ENCODE measurements around the gene KCNB1. TPM values are rescaled to one million over a fixed set of nuclear protein-coding genes. Genes with fewer than 3 reads are reported as not detected.

The KCNB1 gene
- polyA plus RNA-seq, 1 experiment = 0.13 TPM

DNA sequence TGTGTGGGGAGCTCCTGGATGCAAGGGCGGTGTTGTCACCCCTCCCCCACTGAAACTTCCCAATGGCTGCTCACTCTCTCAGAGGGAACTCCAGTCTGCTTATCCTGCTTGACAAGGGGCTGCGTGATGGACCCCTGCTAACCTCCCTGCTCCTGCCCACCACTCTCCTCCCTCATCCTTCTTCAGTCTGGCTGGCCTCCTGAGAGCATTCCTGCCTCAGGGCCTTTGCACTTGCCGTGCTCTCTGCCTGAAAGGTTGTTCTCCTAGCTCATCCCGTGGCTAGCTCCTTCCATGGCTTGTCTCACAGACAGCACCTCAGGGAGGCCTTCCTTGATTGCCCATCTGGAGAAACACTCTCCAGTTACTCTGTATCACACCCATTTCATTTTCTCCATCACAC, 130.7 kb downstream of the KCNB1 start:
- TF ChIP-seq, protein P1, sequence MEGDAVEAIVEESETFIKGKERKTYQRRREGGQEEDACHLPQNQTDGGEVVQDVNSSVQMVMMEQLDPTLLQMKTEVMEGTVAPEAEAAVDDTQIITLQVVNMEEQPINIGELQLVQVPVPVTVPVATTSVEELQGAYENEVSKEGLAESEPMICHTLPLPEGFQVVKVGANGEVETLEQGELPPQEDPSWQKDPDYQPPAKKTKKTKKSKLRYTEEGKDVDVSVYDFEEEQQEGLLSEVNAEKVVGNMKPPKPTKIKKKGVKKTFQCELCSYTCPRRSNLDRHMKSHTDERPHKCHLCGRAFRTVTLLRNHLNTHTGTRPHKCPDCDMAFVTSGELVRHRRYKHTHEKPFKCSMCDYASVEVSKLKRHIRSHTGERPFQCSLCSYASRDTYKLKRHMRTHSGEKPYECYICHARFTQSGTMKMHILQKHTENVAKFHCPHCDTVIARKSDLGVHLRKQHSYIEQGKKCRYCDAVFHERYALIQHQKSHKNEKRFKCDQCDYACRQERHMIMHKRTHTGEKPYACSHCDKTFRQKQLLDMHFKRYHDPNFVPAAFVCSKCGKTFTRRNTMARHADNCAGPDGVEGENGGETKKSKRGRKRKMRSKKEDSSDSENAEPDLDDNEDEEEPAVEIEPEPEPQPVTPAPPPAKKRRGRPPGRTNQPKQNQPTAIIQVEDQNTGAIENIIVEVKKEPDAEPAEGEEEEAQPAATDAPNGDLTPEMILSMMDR (IDR thresholded peaks at IDR 0.05; ENCODE audit: insufficient read depth, low read depth, low read length) = no peak
- no peak for DNase-seq (ENCODE audit: low read depth)
- ChIA-PET CTCF (interaction anchor here (2.5 kb wide), 1 partner anchor 133 kb away, joined by 16 read pairs; no protein-coding TSS in a partner anchor), POLR2A (no interaction called here)
- Histone ChIP-seq H3K4me3 (ENCODE audit: low read depth, low read length) (no peak overlapping the region), H3K36me3 (ENCODE audit: control insufficient read depth, insufficient read depth, low read length) (no peaks in the 10 kb centered on the region), H3K27me3 (ENCODE audit: control insufficient read depth, insufficient read depth, low read length) (peaks cover 4% of the 10 kb centered on the region)

DNA sequence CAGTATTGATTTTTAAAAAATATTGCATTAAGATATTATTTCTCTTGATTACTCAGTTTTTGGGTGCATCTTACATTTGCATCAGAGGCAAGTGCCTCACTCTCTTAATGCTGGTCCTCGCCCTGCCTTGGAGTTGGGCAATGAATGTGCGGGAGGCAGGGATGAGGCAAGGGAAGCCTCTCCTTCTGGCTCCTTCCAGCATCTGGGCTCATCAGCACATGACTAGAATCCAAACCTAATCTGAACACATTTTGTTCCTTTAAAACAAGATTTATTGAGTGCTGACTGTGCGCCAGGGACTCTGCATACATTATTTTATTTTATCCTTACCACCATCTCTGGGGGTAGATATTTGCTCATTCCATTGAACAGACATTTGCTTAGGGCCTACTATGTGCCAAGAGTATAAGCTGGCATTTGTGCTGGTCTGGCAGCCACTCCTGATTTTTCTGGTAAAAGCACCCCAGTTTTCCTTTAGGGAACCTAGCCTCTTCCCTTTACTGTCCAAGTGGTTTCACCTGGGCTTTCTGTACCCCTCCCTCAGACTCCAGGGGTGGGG, 132.7 kb downstream of the KCNB1 start:
- Histone ChIP-seq H3K4me3 (ENCODE audit: low read depth, low read length) (no peak overlapping the region), H3K27me3 (ENCODE audit: control insufficient read depth, insufficient read depth, low read length) (peaks cover 4% of the 10 kb centered on the region), H3K36me3 (ENCODE audit: control insufficient read depth, insufficient read depth, low read length) (no peaks in the 10 kb centered on the region)
- ChIA-PET CTCF (no interaction called here), POLR2A (no interaction called here)
- no peak for DNase-seq (ENCODE audit: low read depth)
- TF ChIP-seq, protein P1 (IDR thresholded peaks at IDR 0.05; ENCODE audit: insufficient read depth, low read depth, low read length) = no peak

DNA sequence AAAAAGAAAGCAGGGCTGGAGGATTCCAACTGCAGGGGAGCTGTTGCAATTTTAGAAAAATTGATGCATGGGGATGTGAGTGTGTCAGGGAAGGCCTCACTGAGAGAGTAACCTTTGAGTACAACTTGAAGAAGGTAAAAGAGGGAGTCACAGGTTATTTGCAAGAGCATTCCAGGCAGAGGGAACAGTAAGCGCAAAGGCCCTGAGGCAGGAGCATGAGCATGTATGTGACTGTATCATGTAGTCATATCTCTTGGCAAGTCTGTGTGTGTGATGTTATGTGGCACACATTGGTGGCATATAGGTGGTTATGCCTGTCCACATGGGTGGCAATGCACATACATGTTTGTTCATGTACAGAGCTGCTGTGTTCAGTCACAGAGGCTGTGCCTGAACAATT, 133.4 kb downstream of the KCNB1 start:
- CTCF ChIA-PET = no interaction called here

DNA sequence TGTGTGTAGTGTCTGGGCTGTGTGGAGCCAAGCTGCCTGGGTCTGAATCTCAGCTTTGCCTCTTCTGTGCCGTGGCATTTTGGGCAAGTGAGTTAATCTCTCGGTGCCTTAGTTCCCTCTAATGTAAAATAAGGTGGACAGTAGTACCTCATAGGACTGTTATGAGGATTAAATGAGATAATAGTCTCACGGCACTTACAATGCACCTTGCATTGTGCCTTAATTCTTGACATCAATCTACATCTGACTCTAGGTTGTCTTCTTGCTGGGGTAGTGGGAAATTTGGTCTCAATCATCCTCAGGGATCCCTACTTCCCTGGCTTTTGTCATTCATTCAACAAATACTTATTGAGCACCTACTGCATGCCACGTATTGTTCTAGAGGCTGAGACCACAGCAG, 133.9 kb downstream of the KCNB1 start:
- ChIA-PET POLR2A (no interaction called here), CTCF (interaction anchor here (0.6 to 0.9 kb wide), 2 partner anchors 136 to 512 kb away, joined by 3 read pairs; no protein-coding TSS in a partner anchor)
- TF ChIP-seq, protein P1 (IDR thresholded peaks at IDR 0.05; ENCODE audit: insufficient read depth, low read depth, low read length) = no peak
- Histone ChIP-seq H3K36me3 (ENCODE audit: control insufficient read depth, insufficient read depth, low read length) (no peaks in the 10 kb centered on the region), H3K4me3 (ENCODE audit: low read depth, low read length) (no peak overlapping the region), H3K27me3 (ENCODE audit: control insufficient read depth, insufficient read depth, low read length) (peaks cover 4% of the 10 kb centered on the region)
- no peak for DNase-seq (ENCODE audit: low read depth)

More for the DNA sequence above, 133.4 kb downstream of the KCNB1 start:
- TF ChIP-seq, protein P1 (IDR thresholded peaks at IDR 0.05; ENCODE audit: insufficient read depth, low read depth, low read length) = no peak
- Histone ChIP-seq H3K36me3 (ENCODE audit: control insufficient read depth, insufficient read depth, low read length) (no peaks in the 10 kb centered on the region), H3K27me3 (ENCODE audit: control insufficient read depth, insufficient read depth, low read length) (peaks cover 4% of the 10 kb centered on the region), H3K4me3 (ENCODE audit: low read depth, low read length) (no peak overlapping the region)
- POLR2A ChIA-PET = no interaction called here
- no peak for DNase-seq (ENCODE audit: low read depth)

DNA sequence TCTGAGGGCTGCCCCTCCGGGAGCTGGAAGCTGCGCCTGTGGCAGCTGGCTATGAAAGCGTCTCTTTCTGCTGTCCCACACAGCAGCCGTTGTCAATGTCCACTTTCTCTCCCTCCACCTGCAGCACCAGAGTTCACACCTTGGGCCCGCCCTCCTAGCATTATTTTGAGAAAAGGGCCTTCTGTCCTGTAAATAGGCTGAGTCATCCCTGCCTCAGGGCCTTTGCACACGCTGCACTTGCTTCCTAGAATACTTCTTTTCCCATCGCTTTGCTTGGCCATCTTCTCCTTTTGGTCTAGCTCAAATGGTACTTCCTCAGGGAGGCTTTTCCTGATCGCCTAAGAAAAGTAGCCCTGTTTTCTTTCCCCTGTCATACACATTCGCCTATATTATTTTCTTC, 135.3 kb downstream of the KCNB1 start:
- no peak for DNase-seq (ENCODE audit: low read depth)
- H3K4me3 ChIP-seq (ENCODE audit: low read depth, low read length) = no peak overlapping the region
- TF ChIP-seq, protein P1 (IDR thresholded peaks at IDR 0.05; ENCODE audit: insufficient read depth, low read depth, low read length) = no peak
- ChIA-PET POLR2A (no interaction called here), CTCF (interaction anchor here (0.7 to 5.1 kb wide), 6 partner anchors 10 to 137 kb away, joined by 3 to 28 read pairs (median 6); no protein-coding TSS in a partner anchor)
- no peaks in the 10 kb centered on the region for H3K36me3 ChIP-seq (ENCODE audit: control insufficient read depth, insufficient read depth, low read length)
- H3K27me3 ChIP-seq (ENCODE audit: control insufficient read depth, insufficient read depth, low read length) = no peaks in the 10 kb centered on the region; the same call in 1 of the 2 replicates

Data from BJ (cell line).